ENCODE data around the gene TRMT10A. TPM values are rescaled to one million over a fixed set of nuclear protein-coding genes. Genes with fewer than 3 reads are reported as not detected.

The TRMT10A gene
- total RNA-seq, 1 experiment from 2014 or later = 7.4 TPM

GRCh38 chr4:99507762-99508161 lies 56.1 kb downstream of the TRMT10A start:
- DNase-seq (ENCODE audit: low read depth, low spot score) (no peak), ATAC-seq (no peak)
- intact Hi-C loops (cut with micrococcal nuclease) = no loop called here
- RAD21 ChIA-PET (ENCODE audit: low non-redundant PET in 1 of 2, low total read pairs in 2 of 2, uncharacterized antibody in 2 of 2, unreplicated experiment in 2 of 2) = no interaction called here
- no peaks in the 10 kb centered on the region for H3K9me3 ChIP-seq (ENCODE audit: control insufficient read depth in 1 of 2, insufficient read depth in 1 of 2, low read depth in 1 of 2, low read length in 2 of 2)
- H3K79me2 ChIP-seq (ENCODE audit: insufficient read depth, low read length) = no peaks in the 10 kb centered on the region
- H3K4me3 ChIP-seq (replicated peaks in 1 of 2; ENCODE audit: low read depth in 1 of 2, low read length in 2 of 2) = no peak overlapping the region
- no peaks in the 10 kb centered on the region for H4K20me1 ChIP-seq (ENCODE audit: insufficient read depth)
- H3K9me2 ChIP-seq (ENCODE audit: insufficient read depth) = 0 out of 2 replicates have a peak, but pooled peaks cover 5% of the 10 kb centered on the region
- H3K27ac ChIP-seq (ENCODE audit: low read depth, low read length) = no peak overlapping the region
- H3K4me1 ChIP-seq (ENCODE audit: control insufficient read depth in 1 of 2, insufficient read depth in 2 of 2, low read length in 2 of 2) = peaks cover 0 to 6% of the 10 kb centered on the region in 2 experiments; a peak in 2 of 4 replicates
- no peak overlapping the region for H3K9ac ChIP-seq (ENCODE audit: low read length)
- 0 out of 2 replicates have a peak overlapping the region, but pooled peaks have one; percentile 2 for H3K4me2 ChIP-seq (ENCODE audit: low read length)
- no peaks in the 10 kb centered on the region for H3K27me3 ChIP-seq (ENCODE audit: insufficient read depth, low read length)
- no peak overlapping the region for H2AFZ ChIP-seq (ENCODE audit: low read depth, low read length, poor library complexity, severe bottlenecking)
- POLR2A ChIA-PET = no interaction called here
- TF ChIP-seq ELF1 (IDR thresholded peaks at IDR 0.05; ENCODE audit: borderline replicate concordance, low read depth) (no peak), SIN3A (IDR thresholded peaks at IDR 0.05; ENCODE audit: low read depth) (no peak), JUND (IDR thresholded peaks at IDR 0.05) (peak; percentile 23; the same call in 1 of the 2 replicates), REST (IDR thresholded peaks at IDR 0.05; ENCODE audit: low read depth) (no peak), MAX (IDR thresholded peaks at IDR 0.05) (no peak), TCF7L2 (IDR thresholded peaks at IDR 0.05; ENCODE audit: borderline replicate concordance, extremely low read depth, insufficient read depth, insufficient read length) (no peak), EGR1 (IDR thresholded peaks at IDR 0.05; ENCODE audit: low read depth) (no peak)
- H3K36me3 ChIP-seq (ENCODE audit: control insufficient read depth in 1 of 2, insufficient read depth in 2 of 2, low read length in 2 of 2) = no peaks in the 10 kb centered on the region
- CTCF ChIA-PET = no interaction called here
- BruUV-seq (replicated peaks) = no TSS peak

Measured in HCT116 (cell line).